ENCODE measurements around the gene NINJ1.

NINJ1 gene

GRCh38 chr9:93100276-93100636 is 33.8 kb downstream of the NINJ1 start:
- DNase-seq (ENCODE audit: low spot score) = no peak
- no peak for TF ChIP-seq CTCF (IDR thresholded peaks at IDR 0.05; ENCODE audit: borderline replicate concordance, control extremely low read depth, extremely low read depth, insufficient read depth, missing control alignments)
- in situ Hi-C loops (cut with MboI; ENCODE audit: low sequenced_read_pairs, unreplicated experiment) = no loop called here

GRCh38 chr9:93099551-93100275 is 34.3 kb downstream of the NINJ1 start:
- TF ChIP-seq CTCF (IDR thresholded peaks at IDR 0.05; ENCODE audit: borderline replicate concordance, control extremely low read depth, extremely low read depth, insufficient read depth, missing control alignments) = no peak
- no peak for DNase-seq (ENCODE audit: low spot score)
- in situ Hi-C loops (cut with MboI; ENCODE audit: low sequenced_read_pairs, unreplicated experiment) = no loop called here

- in situ Hi-C loops (cut with MboI; ENCODE audit: low sequenced_read_pairs, unreplicated experiment) = no loop called here
- TF ChIP-seq CTCF (IDR thresholded peaks at IDR 0.05; ENCODE audit: borderline replicate concordance, control extremely low read depth, extremely low read depth, insufficient read depth, missing control alignments) = no peak
- DNase-seq (ENCODE audit: low spot score) = no peak
Observed at GRCh38 chr9:93098236-93098946, 35.7 kb downstream of the NINJ1 start.

- in situ Hi-C loops (cut with MboI; ENCODE audit: low sequenced_read_pairs, unreplicated experiment) = no loop called here
- TF ChIP-seq CTCF (IDR thresholded peaks at IDR 0.05; ENCODE audit: borderline replicate concordance, control extremely low read depth, extremely low read depth, insufficient read depth, missing control alignments) = no peak
- DNase-seq (ENCODE audit: low spot score) = no peak
Observed at GRCh38 chr9:93097511-93098201, 36.4 kb downstream of the NINJ1 start.

- in situ Hi-C loops (cut with MboI; ENCODE audit: low sequenced_read_pairs, unreplicated experiment) = no loop called here
- TF ChIP-seq CTCF (IDR thresholded peaks at IDR 0.05; ENCODE audit: borderline replicate concordance, control extremely low read depth, extremely low read depth, insufficient read depth, missing control alignments) = no peak
Observed at GRCh38 chr9:93096811-93097382, 37.2 kb downstream of the NINJ1 start.

GRCh38 chr9:93096131-93096802 is 37.8 kb downstream of the NINJ1 start, which contains the start of gene CARD19:
Gene CARD19, plus strand, starts transcription at chr9:93096217. Its CDS starts 129 bp downstream, at chr9:93096346.
- no peak for DNase-seq (ENCODE audit: low spot score)
- peak; percentile 9 for TF ChIP-seq CTCF (IDR thresholded peaks at IDR 0.05; ENCODE audit: borderline replicate concordance, control extremely low read depth, extremely low read depth, insufficient read depth, missing control alignments)
- in situ Hi-C loops (cut with MboI; ENCODE audit: low sequenced_read_pairs, unreplicated experiment) = no loop called here

More at GRCh38 chr9:93096811-93097382, 37.2 kb downstream of the NINJ1 start:
- no peak for DNase-seq (ENCODE audit: low spot score)

Data from GM13976 (cell line).